SK-N-SH (cell line): ENCODE results near the gene CLINT1. TPM values are rescaled to one million over a fixed set of nuclear protein-coding genes. Genes with fewer than 3 reads are reported as not detected.

ENCODE experiments used
- CTCF ChIA-PET: fragments of 300-600, 350-600 bp; formaldehyde crosslinking; extraction: SDS; loops from one replicate; lab custom pipeline; 2021; lab: Yijun Ruan, JAX
- POLR2A ChIA-PET: fragments of 350-600 bp; sonication (Branson Sonifier 250); formaldehyde crosslinking; extraction: SDS; loops from one replicate; lab custom pipeline; 2020; ENCODE audit warnings: antibody characterized with exemption, inconsistent platforms; lab: Yijun Ruan, JAX
- DNase-seq: peaks from one replicate; pipeline ENCODE4 v3.0.0; 2012
- H2AFZ ChIP-seq: fragments of 200-600 bp; sonication (generic); 2 replicates; pipeline ENCODE4 v1.8.1; 2016; ENCODE audit warnings: antibody characterized with exemption, mild to moderate bottlenecking, low read depth
- H3F3A ChIP-seq: fragments of 200-600 bp; sonication (generic); replicated peaks from 2 replicates; pipeline ENCODE3; 2016; ENCODE audit warnings: antibody characterized with exemption, mild to moderate bottlenecking; ENCODE audit not compliant: insufficient read depth
- H3K27ac ChIP-seq, 2 experiments: fragments of 200-500 bp in 1 of 2; fragments of 200-600 bp in 1 of 2; sonication (Bioruptor generic) in 1 of 2; sonication (generic), shearing (Covaris generic) in 1 of 2; 2 replicates each; pipeline versions ENCODE4 v1.5.1 to v1.6.1; 2014 to 2016; ENCODE audit warnings: low read depth in 2 of 2, inconsistent platforms in 1 of 2, low read length in 1 of 2, mild to moderate bottlenecking in 1 of 2, mixed read lengths in 1 of 2
- H3K27me3 ChIP-seq: fragments of 200-600 bp; sonication (generic), shearing (Covaris generic); 2 replicates; pipeline ENCODE4 v1.6.1; 2016; ENCODE audit warnings: mixed run types; ENCODE audit not compliant: insufficient read depth
- H3K36me3 ChIP-seq, 2 experiments: fragments of 200-500 bp in 1 of 2; fragments of 200-600 bp in 1 of 2; sonication (Bioruptor generic) in 1 of 2; sonication (generic) in 1 of 2; replicated peaks in 1 of 2; 2 replicates each; pipeline versions ENCODE3 to v1.5.1; 2014 to 2016; ENCODE audit warnings: low read length in 1 of 2, mild to moderate bottlenecking in 1 of 2; ENCODE audit not compliant: insufficient read depth in 2 of 2, control insufficient read depth in 1 of 2
- H3K4me1 ChIP-seq, 2 experiments: fragments of 200-500 bp in 1 of 2; fragments of 200-600 bp in 1 of 2; sonication (Bioruptor generic) in 1 of 2; sonication (generic), shearing (Covaris generic) in 1 of 2; 2 replicates each; pipeline versions ENCODE4 v1.5.1 to v1.6.1; 2014 to 2016; ENCODE audit warnings: low read depth in 1 of 2, low read length in 1 of 2, mixed run types in 1 of 2; ENCODE audit not compliant: insufficient read depth in 2 of 2, control insufficient read depth in 1 of 2
- H3K4me2 ChIP-seq: fragments of 200-600 bp; sonication (generic), shearing (Covaris generic); 2 replicates; pipeline ENCODE4 v1.6.1; 2017; ENCODE audit warnings: mixed run types
- H3K4me3 ChIP-seq, 2 experiments: fragments of 200-500 bp in 1 of 2; fragments of 200-600 bp in 1 of 2; sonication (Bioruptor generic) in 1 of 2; sonication (generic), shearing (Covaris generic) in 1 of 2; 2 replicates each; pipeline versions ENCODE4 v1.5.1 to v1.8.1; 2014 to 2016; ENCODE audit warnings: low read depth in 2 of 2, inconsistent platforms in 1 of 2, low read length in 1 of 2, mild to moderate bottlenecking in 1 of 2, mixed read lengths in 1 of 2, moderate library complexity in 1 of 2
- H3K79me2 ChIP-seq: fragments of 200-600 bp; sonication (generic); 2 replicates; pipeline ENCODE4 v1.8.1; 2017; ENCODE audit warnings: mild to moderate bottlenecking; ENCODE audit not compliant: insufficient read depth
- H3K9ac ChIP-seq: fragments of 200-600 bp; sonication (generic); 2 replicates; pipeline ENCODE4 v1.6.1; 2017; ENCODE audit warnings: mixed run types
- H3K9me2 ChIP-seq: fragments of 200-600 bp; sonication (generic); 2 replicates; pipeline ENCODE4 v1.6.1; 2017; ENCODE audit warnings: mixed run types
- H3K9me3 ChIP-seq: fragments of 200-600 bp; sonication (generic); 2 replicates; pipeline ENCODE4 v1.6.1; 2017; ENCODE audit warnings: mixed run types, mild to moderate bottlenecking, moderate library complexity
- H4K20me1 ChIP-seq: fragments of 200-600 bp; sonication (generic); 2 replicates; pipeline ENCODE4 v1.6.1; 2017; ENCODE audit warnings: mild to moderate bottlenecking, mixed run types; ENCODE audit not compliant: insufficient read depth
- CTCF ChIP-seq: fragments of 200-600 bp; sonication (generic); IDR thresholded peaks from 2 replicates; pipeline ENCODE4 v1.6.1; 2017; ENCODE audit warnings: antibody characterized with exemption, mild to moderate bottlenecking, moderate library complexity
- EP300 ChIP-seq, 2 experiments: IDR thresholded peaks; 2 replicates each; pipeline versions ENCODE4 v1.4.0 to v1.6.1; 2012; ENCODE audit warnings: borderline replicate concordance in 1 of 2, low read depth in 1 of 2, low read length in 1 of 2
- FOXM1 ChIP-seq: IDR thresholded peaks from 2 replicates; pipeline ENCODE4 v1.4.0; 2012; ENCODE audit warnings: low read depth, mild to moderate bottlenecking
- MEF2A ChIP-seq: IDR thresholded peaks from 2 replicates; pipeline ENCODE4 v1.4.0; 2012; ENCODE audit warnings: low read depth, borderline replicate concordance
- NRF1 ChIP-seq: IDR thresholded peaks from 2 replicates; pipeline ENCODE4 v1.6.1; 2012; ENCODE audit warnings: low read depth, mild to moderate bottlenecking, low read length
- TEAD4 ChIP-seq: IDR thresholded peaks from 2 replicates; pipeline ENCODE4 v1.4.0; 2012; ENCODE audit warnings: mild to moderate bottlenecking, borderline replicate concordance; ENCODE audit not compliant: insufficient read depth
- YY1 ChIP-seq: IDR thresholded peaks from 2 replicates; pipeline ENCODE4 v1.4.0; 2012; ENCODE audit warnings: low read depth, mild to moderate bottlenecking
- WGBS: methylation state at CpG from one replicate; pipeline ENCODE4 v1.1.6; 2017; ENCODE audit warnings: low lambda C conversion rate; 5-methylcytosine and 5-hydroxymethylcytosine counted together
- polyA plus RNA-seq, 3 experiments: library from polyadenylated mRNA; depleted of rRNA; stranded (reverse); fragments of >200 nt; gene quantifications; 2 replicates each; pipeline ENCODE4 v1.2.3, GENCODE V29; 2012

The CLINT1 gene
- polyA plus RNA-seq, 1 of the 3 experiments (the other 2 are of a cell fraction), result 65.4 TPM

GRCh38 chr5:157900644-157901043 is 41.7 kb upstream of the CLINT1 start:
- TF ChIP-seq NRF1, result no peak
- POLR2A ChIA-PET, result no interaction called here
- Histone ChIP-seq H3K27me3 (no peaks in the 10 kb centered on the region), H2AFZ (no peak overlapping the region), H3K9me2 (no peaks in the 10 kb centered on the region), H3K4me2 (no peak overlapping the region), H3K27ac (no peak overlapping the region), H3K36me3 (no peaks in the 10 kb centered on the region), H3K9ac (no peak overlapping the region), H3K4me3 (no peak overlapping the region), H3K4me1 (0 out of 4 replicates have a peak, but pooled peaks cover 0 to 7% of the 10 kb centered on the region in 2 experiments), H4K20me1 (no peaks in the 10 kb centered on the region), H3K9me3 (no peaks in the 10 kb centered on the region), H3K79me2 (no peaks in the 10 kb centered on the region), H3F3A (no peaks in the 10 kb centered on the region)
- no peak for DNase-seq
- 55% methylated on average over 4 of the region's 4 CpGs for WGBS
- CTCF ChIA-PET, result interaction anchor here (1.0 kb wide), 1 partner anchor 14 kb away, joined by 3 read pairs; no protein-coding TSS in a partner anchor

- CTCF ChIA-PET, result no interaction called here
- DNase-seq, result no peak
- H3K4me2 ChIP-seq, result no peak overlapping the region
- no peaks in the 10 kb centered on the region for H3F3A ChIP-seq
- H3K27me3 ChIP-seq, result no peaks in the 10 kb centered on the region
- WGBS, result 80% methylated on average over 4 of the region's 4 CpGs
- POLR2A ChIA-PET, result no interaction called here
- TF ChIP-seq FOXM1, result no peak
- TF ChIP-seq EP300 (IDR thresholded peaks at IDR 0.05; ENCODE audit: borderline replicate concordance in 1 of 2, low read depth in 1 of 2, low read length in 1 of 2), result no peak
- TF ChIP-seq TEAD4, result no peak
- TF ChIP-seq YY1, result no peak
- TF ChIP-seq MEF2A, result no peak
- no peaks in the 10 kb centered on the region for H3K79me2 ChIP-seq
- no peak overlapping the region for H2AFZ ChIP-seq
- H3K36me3 ChIP-seq, result no peaks in the 10 kb centered on the region
- no peak overlapping the region for H3K27ac ChIP-seq
- no peaks in the 10 kb centered on the region for H4K20me1 ChIP-seq
- H3K4me1 ChIP-seq, result no peaks in the 10 kb centered on the region
- H3K9me3 ChIP-seq, result no peaks in the 10 kb centered on the region
- H3K4me3 ChIP-seq, result no peak overlapping the region
- no peaks in the 10 kb centered on the region for H3K9me2 ChIP-seq
- H3K9ac ChIP-seq, result no peak overlapping the region
These were observed 34.7 kb upstream of the CLINT1 start for GRCh38 chr5:157893611-157894010.

GRCh38 chr5:157892974-157893373 is 34.0 kb upstream of the CLINT1 start:
- no peaks in the 10 kb centered on the region for H3K27me3 ChIP-seq
- H3K4me3 ChIP-seq, result no peak overlapping the region
- no peak overlapping the region for H3K27ac ChIP-seq
- no peaks in the 10 kb centered on the region for H3K9me2 ChIP-seq
- H3K9me3 ChIP-seq, result no peaks in the 10 kb centered on the region
- H2AFZ ChIP-seq, result no peak overlapping the region
- H4K20me1 ChIP-seq, result no peaks in the 10 kb centered on the region
- no peaks in the 10 kb centered on the region for H3K79me2 ChIP-seq
- H3K9ac ChIP-seq, result no peak overlapping the region
- H3K4me2 ChIP-seq, result no peak overlapping the region
- CTCF ChIA-PET, result interaction anchor here (0.6 to 1.0 kb wide), 2 partner anchors 12 to 172 kb away, joined by 3 read pairs; no protein-coding TSS in a partner anchor
- no peaks in the 10 kb centered on the region for H3K4me1 ChIP-seq
- H3F3A ChIP-seq, result no peaks in the 10 kb centered on the region
- no peak for TF ChIP-seq CTCF
- POLR2A ChIA-PET, result no interaction called here
- WGBS, result 76% methylated on average over 4 of the region's 4 CpGs
- no peak for DNase-seq
- no peaks in the 10 kb centered on the region for H3K36me3 ChIP-seq
